GM12801 (cell line): ENCODE results near the gene CHST8.

ENCODE experiments used
- CTCF ChIP-seq: IDR thresholded peaks from one replicate; pipeline ENCODE4 v1.5.1; 2011; ENCODE audit warnings: control low read depth; ENCODE audit not compliant: insufficient read length; ENCODE audit errors: extremely low read depth

CHST8 gene

GRCh38 chr19:33799476-33799875 lies 177.7 kb downstream of the CHST8 start:
- TF ChIP-seq CTCF: no peak

- no peak for TF ChIP-seq CTCF
Observed at GRCh38 chr19:33800012-33800680, 178.4 kb downstream of the CHST8 start.

DNA sequence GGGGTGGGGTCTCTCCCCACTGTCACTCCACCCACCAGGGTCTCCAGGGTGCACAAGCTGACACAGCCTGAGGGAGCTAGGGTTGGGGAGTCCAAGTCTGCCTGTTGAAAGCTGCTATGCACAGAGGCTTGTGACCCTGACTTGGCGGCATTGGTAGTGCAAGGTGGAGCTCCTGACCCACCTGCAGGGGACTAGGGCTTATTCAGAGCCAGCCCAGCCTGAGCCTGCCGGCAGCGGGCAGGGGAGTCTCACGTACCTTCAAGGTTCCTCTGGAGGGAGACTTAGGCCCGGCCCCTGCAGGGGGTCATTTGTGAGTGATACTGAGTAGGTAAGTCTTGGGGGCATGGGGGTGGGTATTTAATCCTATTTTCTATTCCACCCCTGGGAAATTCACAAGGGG lies 179.7 kb downstream of the CHST8 start:
- no peak for TF ChIP-seq CTCF

- TF ChIP-seq CTCF: no peak
Observed at GRCh38 chr19:33802001-33802400, 180.2 kb downstream of the CHST8 start.

DNA sequence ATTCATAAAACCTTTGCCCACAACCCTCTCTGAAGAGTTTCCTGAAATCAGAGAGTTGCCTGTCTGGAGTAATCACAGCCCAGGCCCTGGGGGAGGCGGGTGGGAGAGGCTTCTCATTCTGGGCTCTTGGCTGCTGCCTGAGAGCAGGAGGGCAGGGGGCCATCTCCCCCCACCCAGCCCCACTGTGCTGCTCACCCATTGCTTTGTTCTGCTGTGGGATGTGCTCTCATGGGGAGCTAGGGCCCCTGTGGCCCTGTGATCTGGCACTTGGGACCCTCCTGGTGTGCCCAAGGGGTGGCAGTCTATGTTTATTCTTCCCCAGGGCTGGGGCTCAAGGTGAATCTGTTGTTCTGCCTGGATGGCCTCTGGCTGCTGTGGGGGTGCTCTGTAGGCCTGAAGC lies 181.0 kb downstream of the CHST8 start:
- TF ChIP-seq CTCF: no peak

DNA sequence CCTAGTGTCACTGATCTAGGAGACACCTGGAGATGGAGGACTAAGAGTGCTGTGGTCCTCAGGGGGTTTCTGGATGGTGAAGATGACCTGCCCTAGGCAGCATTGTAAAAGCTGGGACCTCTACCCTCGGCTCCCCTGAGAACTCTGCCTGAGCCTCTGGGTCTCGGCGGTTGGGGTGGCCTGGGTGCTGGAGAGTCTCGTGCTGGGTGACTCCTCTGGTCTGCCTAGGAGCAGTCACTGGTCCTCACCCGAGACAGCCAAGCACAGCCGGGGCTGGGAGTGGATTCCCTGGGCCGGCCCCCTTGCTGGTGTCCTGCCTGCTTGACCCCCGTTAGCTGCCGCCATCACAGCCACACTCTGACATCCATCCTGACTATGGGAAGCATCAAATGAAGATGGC lies 181.6 kb downstream of the CHST8 start:
- no peak for TF ChIP-seq CTCF

GRCh38 chr19:33804021-33804799 lies 182.5 kb downstream of the CHST8 start:
- TF ChIP-seq CTCF: no peak
